Measurements from ENCODE around the gene RAD51B. TPM values are rescaled to one million over a fixed set of nuclear protein-coding genes. Genes with fewer than 3 reads are reported as not detected.
"Not testable (repeated sequence)": the region's sequence is repeated elsewhere in the genome, so short reads cannot be mapped to it uniquely, and the experiment has no call there.

RAD51B gene
- total and polyA plus RNA-seq, 2 experiments from 2014 or later = 11.7 to 17.8 TPM

DNA sequence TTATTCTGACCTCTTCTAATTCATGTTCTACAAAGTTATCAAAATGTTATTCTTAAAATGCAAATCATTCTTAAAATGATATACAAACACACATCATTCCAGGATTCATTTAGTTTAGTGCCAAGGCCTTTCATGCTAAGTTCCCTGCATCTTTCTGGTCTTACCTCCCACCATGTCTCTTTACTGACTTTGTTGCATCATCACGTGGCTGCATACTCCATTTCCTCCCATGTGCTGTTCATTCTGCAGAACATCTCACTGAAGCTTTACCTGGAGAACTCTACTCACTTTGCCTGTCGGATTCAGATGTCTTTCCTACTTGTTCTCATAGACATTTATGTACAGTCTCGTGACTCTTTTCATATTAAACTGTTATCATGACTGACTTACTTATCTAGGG, 278.1 kb downstream of the RAD51B start:
- DNase-seq (ENCODE audit: low read depth in 1 of 2, low spot score in 1 of 2) = no peak
- no peak overlapping the region for H3K4me3 ChIP-seq
- no peak overlapping the region for H3K27ac ChIP-seq
- no peaks in the 10 kb centered on the region for H3K4me1 ChIP-seq (ENCODE audit: low read depth)
- TF ChIP-seq, protein P1, sequence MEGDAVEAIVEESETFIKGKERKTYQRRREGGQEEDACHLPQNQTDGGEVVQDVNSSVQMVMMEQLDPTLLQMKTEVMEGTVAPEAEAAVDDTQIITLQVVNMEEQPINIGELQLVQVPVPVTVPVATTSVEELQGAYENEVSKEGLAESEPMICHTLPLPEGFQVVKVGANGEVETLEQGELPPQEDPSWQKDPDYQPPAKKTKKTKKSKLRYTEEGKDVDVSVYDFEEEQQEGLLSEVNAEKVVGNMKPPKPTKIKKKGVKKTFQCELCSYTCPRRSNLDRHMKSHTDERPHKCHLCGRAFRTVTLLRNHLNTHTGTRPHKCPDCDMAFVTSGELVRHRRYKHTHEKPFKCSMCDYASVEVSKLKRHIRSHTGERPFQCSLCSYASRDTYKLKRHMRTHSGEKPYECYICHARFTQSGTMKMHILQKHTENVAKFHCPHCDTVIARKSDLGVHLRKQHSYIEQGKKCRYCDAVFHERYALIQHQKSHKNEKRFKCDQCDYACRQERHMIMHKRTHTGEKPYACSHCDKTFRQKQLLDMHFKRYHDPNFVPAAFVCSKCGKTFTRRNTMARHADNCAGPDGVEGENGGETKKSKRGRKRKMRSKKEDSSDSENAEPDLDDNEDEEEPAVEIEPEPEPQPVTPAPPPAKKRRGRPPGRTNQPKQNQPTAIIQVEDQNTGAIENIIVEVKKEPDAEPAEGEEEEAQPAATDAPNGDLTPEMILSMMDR (IDR thresholded peaks at IDR 0.05; ENCODE audit: low read depth, low read length) = no peak
- peaks cover 6% of the 10 kb centered on the region for H3K9me3 ChIP-seq (ENCODE audit: low read depth)
- no peaks in the 10 kb centered on the region for H3K27me3 ChIP-seq
- H3K36me3 ChIP-seq = no peaks in the 10 kb centered on the region

- no peaks in the 10 kb centered on the region for H3K36me3 ChIP-seq
- H3K27ac ChIP-seq = no peak overlapping the region
- H3K27me3 ChIP-seq = no peaks in the 10 kb centered on the region
- H3K4me1 ChIP-seq (ENCODE audit: low read depth) = peaks cover 6% of the 10 kb centered on the region
- peaks cover 6% of the 10 kb centered on the region for H3K9me3 ChIP-seq (ENCODE audit: low read depth)
- DNase-seq (ENCODE audit: low read depth in 1 of 2, low spot score in 1 of 2) = no peak
- no peak overlapping the region for H3K4me3 ChIP-seq
- TF ChIP-seq, protein P1 (IDR thresholded peaks at IDR 0.05; ENCODE audit: low read depth, low read length) = no peak
Measured at GRCh38 chr14:68098834-68099233, 279.3 kb downstream of the RAD51B start.

GRCh38 chr14:68099495-68100045, 280.0 kb downstream of the RAD51B start:
- H3K27me3 ChIP-seq = no peaks in the 10 kb centered on the region
- no peak overlapping the region for H3K4me3 ChIP-seq
- H3K4me1 ChIP-seq (ENCODE audit: low read depth) = peaks cover 12% of the 10 kb centered on the region
- DNase-seq (ENCODE audit: low read depth in 1 of 2, low spot score in 1 of 2) = no peak
- H3K9me3 ChIP-seq (ENCODE audit: low read depth) = peaks cover 6% of the 10 kb centered on the region
- no peak overlapping the region for H3K27ac ChIP-seq
- no peaks in the 10 kb centered on the region for H3K36me3 ChIP-seq
- TF ChIP-seq, protein P1 (IDR thresholded peaks at IDR 0.05; ENCODE audit: low read depth, low read length) = no peak

DNA sequence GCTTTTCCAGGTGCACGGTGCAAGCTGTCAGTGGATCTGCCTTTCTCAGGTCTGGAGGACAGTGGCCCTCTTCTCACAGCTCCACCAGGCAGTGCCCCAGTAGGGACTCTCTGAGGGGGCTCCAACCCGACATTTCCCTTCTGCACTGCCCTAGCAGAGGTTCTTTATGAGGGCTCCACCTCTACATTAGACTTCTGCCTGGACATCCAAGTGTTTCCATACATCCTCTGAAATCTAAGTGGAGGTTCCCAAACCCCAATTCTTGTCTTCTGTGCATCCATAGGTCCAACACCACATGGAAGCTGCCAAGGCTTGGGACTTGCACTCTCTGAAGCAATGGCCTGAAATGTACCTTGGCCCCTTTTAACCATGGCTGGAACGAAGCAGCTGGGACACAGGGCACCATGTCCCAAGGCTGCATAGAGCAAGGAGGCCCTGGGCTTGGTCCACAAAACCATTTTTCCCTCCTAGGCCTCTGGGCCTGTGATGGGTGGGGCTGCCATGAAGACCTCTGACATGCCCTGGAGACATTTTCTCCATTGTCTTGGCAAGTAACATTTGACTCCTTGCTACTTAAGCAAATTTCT, 282.2 kb downstream of the RAD51B start:
- not testable (repeated sequence) for H3K27ac ChIP-seq; H3K27me3 ChIP-seq; DNase-seq (ENCODE audit: low read depth in 1 of 2, low spot score in 1 of 2); H3K4me3 ChIP-seq; H3K9me3 ChIP-seq (ENCODE audit: low read depth); H3K36me3 ChIP-seq
- H3K4me1 ChIP-seq (ENCODE audit: low read depth) = peaks cover 28% of the 10 kb centered on the region

GRCh38 chr14:68103853-68104252, 284.3 kb downstream of the RAD51B start:
- H3K4me1 ChIP-seq (ENCODE audit: low read depth) = peaks cover 28% of the 10 kb centered on the region
- no peak overlapping the region for H3K4me3 ChIP-seq
- TF ChIP-seq, protein P1 (IDR thresholded peaks at IDR 0.05; ENCODE audit: low read depth, low read length) = no peak
- DNase-seq (ENCODE audit: low read depth in 1 of 2, low spot score in 1 of 2) = peak in 1 of 2 donors; percentile 57
- peak overlapping the region; percentile 65 for H3K27ac ChIP-seq
- no peaks in the 10 kb centered on the region for H3K27me3 ChIP-seq
- peaks cover 6% of the 10 kb centered on the region for H3K9me3 ChIP-seq (ENCODE audit: low read depth)
- no peaks in the 10 kb centered on the region for H3K36me3 ChIP-seq

DNA sequence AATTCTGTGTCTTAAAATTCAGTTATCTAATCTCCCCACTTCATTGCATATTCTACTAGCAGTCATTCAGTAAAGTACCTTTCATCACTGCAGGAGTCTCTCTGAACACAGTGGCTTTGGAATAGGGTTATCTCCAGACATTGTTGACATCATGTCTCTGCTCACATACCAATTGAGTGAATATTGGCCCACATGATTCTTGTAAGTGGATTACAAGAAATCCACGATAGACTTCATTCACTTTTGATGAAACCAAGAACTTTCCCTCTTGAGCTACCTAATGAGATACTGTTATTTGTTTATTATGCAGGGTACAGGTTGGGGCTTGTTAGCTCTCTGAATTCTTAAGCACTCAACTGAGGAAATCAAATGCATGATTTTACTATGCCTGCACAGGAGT, 284.9 kb downstream of the RAD51B start:
- Histone ChIP-seq H3K9me3 (ENCODE audit: low read depth) (peaks cover 6% of the 10 kb centered on the region), H3K36me3 (no peaks in the 10 kb centered on the region), H3K4me3 (no peak overlapping the region), H3K27me3 (no peaks in the 10 kb centered on the region), H3K27ac (peak overlapping the region; percentile 65), H3K4me1 (ENCODE audit: low read depth) (peaks cover 31% of the 10 kb centered on the region)
- peak; percentile 85 to 89 for DNase-seq (ENCODE audit: low read depth in 1 of 2, low spot score in 1 of 2)
- TF ChIP-seq, protein P1 (IDR thresholded peaks at IDR 0.05; ENCODE audit: low read depth, low read length) = no peak
